HepG2 (cell line): ENCODE data around the gene CPNE4. TPM values are rescaled to one million over a fixed set of nuclear protein-coding genes. Genes with fewer than 3 reads are reported as not detected.

Experiments used
- ATAC-seq: fragments of 200-7000 bp; cut with Tn5 transposase; 3 replicates; pipeline ENCODE4 v1.9.1; 2020; ENCODE audit warnings: mild to moderate bottlenecking, moderate library complexity
- BruUV-seq: library from RNA; stranded (reverse); fragments of 400-500 nt; replicated peaks from 2 replicates; lab custom pipeline; 2021; lab: Mats Ljungman, UMichigan
- CTCF ChIA-PET: fragments of 300-600 bp; formaldehyde crosslinking; extraction: SDS; loops from one replicate; lab custom pipeline; 2021; ENCODE audit warnings: low total read pairs, inconsistent platforms, low intra/inter-chr PET ratio; lab: Yijun Ruan, JAX
- POLR2A ChIA-PET: fragments of 350-600 bp; sonication (Branson Sonifier 250); formaldehyde crosslinking; loops from one replicate; lab custom pipeline; 2020; ENCODE audit warnings: antibody characterized with exemption, inconsistent platforms; lab: Yijun Ruan, JAX
- DNase-seq: peaks from one replicate; pipeline ENCODE4 v3.0.0-alpha.2; 2015; ENCODE audit warnings: low spot score
- FAIRE-seq: peaks from 3 replicates; lab custom pipeline; 2011; peaks lifted over from hg19 to GRCh38; lab: Jason Lieb, UNC
- H2AFZ ChIP-seq: one replicate; pipeline ENCODE4 v1.6.1; 2011; ENCODE audit warnings: low read length, inconsistent platforms
- H3K27ac ChIP-seq: fragments of 300-600 bp; 3 replicates; pipeline ENCODE4 v1.8.0; 2011; ENCODE audit warnings: mixed run types, mild to moderate bottlenecking, mixed read lengths, low read length, inconsistent platforms; ENCODE audit not compliant: insufficient read depth; ENCODE audit errors: extremely low read length
- H3K27me3 ChIP-seq, 2 experiments: fragments of 200-600 bp in 1 of 2; 2 replicates in 1 of 2; 3 replicates in 1 of 2; pipeline versions ENCODE4 v1.6.0 to v1.8.0; 2011; ENCODE audit warnings: low read length in 2 of 2, mild to moderate bottlenecking in 2 of 2, moderate library complexity in 2 of 2, inconsistent platforms in 1 of 2; ENCODE audit not compliant: insufficient read depth in 2 of 2, control insufficient read depth in 1 of 2
- H3K36me3 ChIP-seq, 2 experiments: fragments of 200-600 bp in 1 of 2; replicated peaks in 1 of 2; 2 replicates in 1 of 2; 3 replicates in 1 of 2; pipeline versions ENCODE4 v1.5.1 to v1.8.0; 2011; ENCODE audit warnings: low read length in 2 of 2, inconsistent platforms in 1 of 2; ENCODE audit not compliant: insufficient read depth in 2 of 2, control insufficient read depth in 1 of 2
- H3K4me1 ChIP-seq: 2 replicates; pipeline ENCODE4 v1.5.1; 2012; ENCODE audit warnings: low read length, inconsistent platforms; ENCODE audit not compliant: insufficient read depth
- H3K4me2 ChIP-seq: 2 replicates; pipeline ENCODE4 v1.6.0; 2011; ENCODE audit warnings: low read depth, low read length, inconsistent platforms
- H3K4me3 ChIP-seq, 3 experiments: fragments of 200-600 bp in 1 of 3; sonication (generic), shearing (Covaris generic) in 1 of 3; replicated peaks in 1 of 3; 2 replicates each; pipeline ENCODE4 v1.5.1; 2011 to 2016; ENCODE audit warnings: low read length in 3 of 3, inconsistent platforms in 2 of 3, low read depth in 2 of 3, mild to moderate bottlenecking in 2 of 3, control low read depth in 1 of 3, mixed read lengths in 1 of 3; ENCODE audit not compliant: insufficient read depth in 1 of 3
- H3K79me2 ChIP-seq: one replicate; pipeline ENCODE4 v1.6.1; 2011; ENCODE audit warnings: low read length, inconsistent platforms; ENCODE audit not compliant: insufficient read depth
- H3K9ac ChIP-seq: 2 replicates; pipeline ENCODE4 v1.6.0; 2011; ENCODE audit warnings: mild to moderate bottlenecking, low read depth, low read length, inconsistent platforms; ENCODE audit not compliant: insufficient read depth
- H3K9me3 ChIP-seq: 2 replicates; pipeline ENCODE4 v1.5.1; 2012; ENCODE audit warnings: mild to moderate bottlenecking, low read length
- H4K20me1 ChIP-seq: 2 replicates; pipeline ENCODE4 v1.6.0; 2011; ENCODE audit warnings: inconsistent platforms, mild to moderate bottlenecking, low read length, moderate library complexity; ENCODE audit not compliant: insufficient read depth
- BCL6 ChIP-seq: IDR thresholded peaks from 2 replicates; pipeline ENCODE4 v1.6.1; 2016; ENCODE audit warnings: missing genetic modification reagents, missing compliant biosample characterization
- RBAK ChIP-seq: sonication (generic); formaldehyde crosslinking; IDR thresholded peaks from 2 replicates; pipeline ENCODE4 v1.5.1; 2020; ENCODE audit warnings: mild to moderate bottlenecking, missing genetic modification reagents
- SIX4 ChIP-seq: sonication (generic); formaldehyde crosslinking; IDR thresholded peaks from 2 replicates; pipeline ENCODE4 v1.4.0; 2020; ENCODE audit warnings: missing genetic modification reagents
- SMC3 ChIP-seq: IDR thresholded peaks from 2 replicates; pipeline ENCODE4 v1.6.1; 2011; ENCODE audit warnings: low read length, improper control_type of control experiment
- SOX6 ChIP-seq, 2 experiments: fragments of 450-650 bp in 1 of 2; sonication (generic) in 1 of 2; formaldehyde crosslinking in 1 of 2; IDR thresholded peaks; 2 replicates each; pipeline versions ENCODE4 v1.4.0 to v1.6.1; 2017 to 2020; ENCODE audit warnings: antibody characterized with exemption in 1 of 2, mild to moderate bottlenecking in 1 of 2, missing genetic modification reagents in 1 of 2
- YY1 ChIP-seq: IDR thresholded peaks from 2 replicates; pipeline ENCODE4 v1.6.1; 2011; ENCODE audit warnings: low read length, low read depth, moderate library complexity, mild to moderate bottlenecking; ENCODE audit not compliant: insufficient read depth, insufficient replicate concordance
- ZFP62 ChIP-seq: sonication (generic); formaldehyde crosslinking; IDR thresholded peaks from 2 replicates; pipeline ENCODE4 v1.4.0; 2020; ENCODE audit warnings: missing genetic modification reagents
- ZFX ChIP-seq: sonication (generic); formaldehyde crosslinking; IDR thresholded peaks from 2 replicates; pipeline ENCODE4 v1.4.0; 2020; ENCODE audit warnings: mild to moderate bottlenecking, low read depth, missing genetic modification reagents, moderate library complexity
- ZIK1 ChIP-seq: sonication (generic); formaldehyde crosslinking; IDR thresholded peaks from 2 replicates; pipeline ENCODE4 v1.5.0; 2020; ENCODE audit warnings: mild to moderate bottlenecking, low read depth, missing genetic modification reagents, borderline replicate concordance
- ZNF143 ChIP-seq: sonication (generic); formaldehyde crosslinking; IDR thresholded peaks from 2 replicates; pipeline ENCODE4 v1.4.0; 2020; ENCODE audit warnings: missing genetic modification reagents
- ZNF660 ChIP-seq: sonication (generic); formaldehyde crosslinking; IDR thresholded peaks from 2 replicates; pipeline ENCODE4 v1.5.1; 2020; ENCODE audit warnings: mild to moderate bottlenecking, low read depth, missing genetic modification reagents, borderline replicate concordance
- ZNF672 ChIP-seq: sonication (generic); formaldehyde crosslinking; IDR thresholded peaks from 2 replicates; pipeline ENCODE4 v1.8.1; 2022; ENCODE audit warnings: missing genetic modification reagents
- ZNF878 ChIP-seq: sonication (generic); formaldehyde crosslinking; IDR thresholded peaks from 2 replicates; pipeline ENCODE4 v1.8.1; 2023; ENCODE audit warnings: mild to moderate bottlenecking, missing genetic modification reagents, moderate library complexity
- WGBS: methylation state at CpG from one replicate; pipeline ENCODE4 v1.1.6; 2017; ENCODE audit warnings: low lambda C conversion rate; 5-methylcytosine and 5-hydroxymethylcytosine counted together
- in situ Hi-C: cut with HindIII; loops from 2 replicates; pipeline ENCODE4 v1.10.0; 2017; ENCODE audit warnings: low pct_unique_long_range_greater_than_20kb; ENCODE audit not compliant: extremely low pct_ligation_motif_present
- intact Hi-C: fragments of 100-400 bp; cut with micrococcal nuclease; formaldehyde crosslinking; loops from one replicate; pipeline ENCODE4 v1.10.0; 2022; ENCODE audit not compliant: unreplicated experiment
- polyA plus RNA-seq, 8 experiments: library from polyadenylated mRNA; depleted of rRNA in 3 of 8; stranded (reverse) in 7 of 8; unstranded in 1 of 8; fragments of >200 nt; fragmentation: Illumina TruSeq in 4 of 8; extraction: Trizol in 4 of 8; gene quantifications; 2 replicates each; pipeline versions ENCODE4 v1.2.1 to v1.2.3, GENCODE V29; 2011 to 2016; ENCODE audit warnings: low read depth in 4 of 8, missing spikeins in 1 of 8, mixed read lengths in 1 of 8; ENCODE audit not compliant: insufficient read depth in 1 of 8
- total RNA-seq, 5 experiments: library from RNA; depleted of rRNA; stranded (reverse); fragments of >200 nt; fragmentation: Illumina TruSeq; extraction: Trizol; gene quantifications; 2 replicates each; pipeline ENCODE4 v1.2.3, GENCODE V29; 2016; ENCODE audit warnings: low read depth in 1 of 5
- TF ChIP-seq, protein P1 (sequence below): sonication (generic); formaldehyde crosslinking; IDR thresholded peaks from 2 replicates; pipeline ENCODE4 v1.8.1; 2023; ENCODE audit warnings: missing genetic modification reagents, inconsistent platforms, borderline replicate concordance
- TF ChIP-seq, protein P2 (sequence below): IDR thresholded peaks from 2 replicates; pipeline ENCODE4 v1.6.1; 2016; ENCODE audit warnings: low read depth, missing genetic modification reagents, missing compliant biosample characterization
- TF ChIP-seq, protein P3 (sequence below): sonication (generic); formaldehyde crosslinking; IDR thresholded peaks from 2 replicates; pipeline ENCODE4 v1.5.0; 2020; ENCODE audit warnings: mild to moderate bottlenecking, missing genetic modification reagents

Gene CPNE4
- total and polyA plus RNA-seq, 2 of the 13 experiments (the other 11 are each of a cell fraction or from before 2014, with no cell fraction given), result not detected

DNA sequence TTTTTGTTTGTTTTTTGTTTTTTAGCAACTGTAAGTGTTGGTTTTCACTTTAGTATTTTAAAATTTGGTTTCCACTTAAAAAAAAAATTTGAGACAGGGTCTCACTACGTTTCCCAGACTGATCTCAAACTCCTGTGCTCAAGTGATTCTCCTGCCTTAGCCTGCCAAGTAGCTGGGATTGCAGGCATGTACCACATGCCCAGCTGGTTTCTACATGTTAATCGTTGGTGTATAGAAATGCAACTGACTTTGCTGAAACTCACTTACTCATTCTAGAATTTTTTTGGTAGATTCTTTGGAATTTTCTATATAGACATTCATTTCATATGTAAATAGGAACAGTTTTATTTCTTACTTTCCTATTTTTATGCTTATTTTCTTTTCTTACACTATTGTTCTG is 287.3 kb downstream of the CPNE4 start:
- Histone ChIP-seq H3K79me2 (no peaks in the 10 kb centered on the region), H4K20me1 (no peaks in the 10 kb centered on the region), H3K9ac (no peak overlapping the region), H3K9me3 (no peaks in the 10 kb centered on the region), H2AFZ (no peak overlapping the region), H3K4me1 (no peaks in the 10 kb centered on the region), H3K27me3 (no peaks in the 10 kb centered on the region), H3K4me2 (no peak overlapping the region), H3K4me3 (no peak overlapping the region), H3K36me3 (no peaks in the 10 kb centered on the region), H3K27ac (no peak overlapping the region)
- ChIA-PET POLR2A (no interaction called here), CTCF (no interaction called here)
- no peak for FAIRE-seq
- BruUV-seq, result no TSS peak
- WGBS, result 2% methylated on average over 2 of the region's 2 CpGs
- intact Hi-C loops (no loop called here), in situ Hi-C loops (no loop called here)
- no peak for ATAC-seq
- DNase-seq, result no peak
- no peak for TF ChIP-seq SOX6 (IDR thresholded peaks at IDR 0.05)
- TF ChIP-seq SOX6 (CRISPR knock-in tag; IDR thresholded peaks at IDR 0.05), result no peak
- TF ChIP-seq ZFX, result no peak
- TF ChIP-seq YY1, result no peak
- TF ChIP-seq ZNF672 (CRISPR knock-in tag), result no peak
- no peak for TF ChIP-seq ZIK1 (CRISPR knock-in tag)
- TF ChIP-seq BCL6 (CRISPR knock-in tag), result no peak
- no peak for TF ChIP-seq SMC3
- no peak for TF ChIP-seq RBAK (CRISPR knock-in tag)
- no peak for TF ChIP-seq SIX4
- TF ChIP-seq, protein P1, sequence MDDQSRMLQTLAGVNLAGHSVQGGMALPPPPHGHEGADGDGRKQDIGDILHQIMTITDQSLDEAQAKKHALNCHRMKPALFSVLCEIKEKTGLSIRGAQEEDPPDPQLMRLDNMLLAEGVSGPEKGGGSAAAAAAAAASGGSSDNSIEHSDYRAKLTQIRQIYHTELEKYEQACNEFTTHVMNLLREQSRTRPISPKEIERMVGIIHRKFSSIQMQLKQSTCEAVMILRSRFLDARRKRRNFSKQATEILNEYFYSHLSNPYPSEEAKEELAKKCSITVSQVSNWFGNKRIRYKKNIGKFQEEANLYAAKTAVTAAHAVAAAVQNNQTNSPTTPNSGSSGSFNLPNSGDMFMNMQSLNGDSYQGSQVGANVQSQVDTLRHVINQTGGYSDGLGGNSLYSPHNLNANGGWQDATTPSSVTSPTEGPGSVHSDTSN (CRISPR knock-in tag), result no peak
- TF ChIP-seq ZFP62 (CRISPR knock-in tag), result no peak
- TF ChIP-seq ZNF878, result no peak
- TF ChIP-seq, protein P2, sequence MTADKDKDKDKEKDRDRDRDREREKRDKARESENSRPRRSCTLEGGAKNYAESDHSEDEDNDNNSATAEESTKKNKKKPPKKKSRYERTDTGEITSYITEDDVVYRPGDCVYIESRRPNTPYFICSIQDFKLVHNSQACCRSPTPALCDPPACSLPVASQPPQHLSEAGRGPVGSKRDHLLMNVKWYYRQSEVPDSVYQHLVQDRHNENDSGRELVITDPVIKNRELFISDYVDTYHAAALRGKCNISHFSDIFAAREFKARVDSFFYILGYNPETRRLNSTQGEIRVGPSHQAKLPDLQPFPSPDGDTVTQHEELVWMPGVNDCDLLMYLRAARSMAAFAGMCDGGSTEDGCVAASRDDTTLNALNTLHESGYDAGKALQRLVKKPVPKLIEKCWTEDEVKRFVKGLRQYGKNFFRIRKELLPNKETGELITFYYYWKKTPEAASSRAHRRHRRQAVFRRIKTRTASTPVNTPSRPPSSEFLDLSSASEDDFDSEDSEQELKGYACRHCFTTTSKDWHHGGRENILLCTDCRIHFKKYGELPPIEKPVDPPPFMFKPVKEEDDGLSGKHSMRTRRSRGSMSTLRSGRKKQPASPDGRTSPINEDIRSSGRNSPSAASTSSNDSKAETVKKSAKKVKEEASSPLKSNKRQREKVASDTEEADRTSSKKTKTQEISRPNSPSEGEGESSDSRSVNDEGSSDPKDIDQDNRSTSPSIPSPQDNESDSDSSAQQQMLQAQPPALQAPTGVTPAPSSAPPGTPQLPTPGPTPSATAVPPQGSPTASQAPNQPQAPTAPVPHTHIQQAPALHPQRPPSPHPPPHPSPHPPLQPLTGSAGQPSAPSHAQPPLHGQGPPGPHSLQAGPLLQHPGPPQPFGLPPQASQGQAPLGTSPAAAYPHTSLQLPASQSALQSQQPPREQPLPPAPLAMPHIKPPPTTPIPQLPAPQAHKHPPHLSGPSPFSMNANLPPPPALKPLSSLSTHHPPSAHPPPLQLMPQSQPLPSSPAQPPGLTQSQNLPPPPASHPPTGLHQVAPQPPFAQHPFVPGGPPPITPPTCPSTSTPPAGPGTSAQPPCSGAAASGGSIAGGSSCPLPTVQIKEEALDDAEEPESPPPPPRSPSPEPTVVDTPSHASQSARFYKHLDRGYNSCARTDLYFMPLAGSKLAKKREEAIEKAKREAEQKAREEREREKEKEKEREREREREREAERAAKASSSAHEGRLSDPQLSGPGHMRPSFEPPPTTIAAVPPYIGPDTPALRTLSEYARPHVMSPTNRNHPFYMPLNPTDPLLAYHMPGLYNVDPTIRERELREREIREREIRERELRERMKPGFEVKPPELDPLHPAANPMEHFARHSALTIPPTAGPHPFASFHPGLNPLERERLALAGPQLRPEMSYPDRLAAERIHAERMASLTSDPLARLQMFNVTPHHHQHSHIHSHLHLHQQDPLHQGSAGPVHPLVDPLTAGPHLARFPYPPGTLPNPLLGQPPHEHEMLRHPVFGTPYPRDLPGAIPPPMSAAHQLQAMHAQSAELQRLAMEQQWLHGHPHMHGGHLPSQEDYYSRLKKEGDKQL (CRISPR knock-in tag), result no peak
- TF ChIP-seq ZNF143 (CRISPR knock-in tag), result no peak
- TF ChIP-seq, protein P3, sequence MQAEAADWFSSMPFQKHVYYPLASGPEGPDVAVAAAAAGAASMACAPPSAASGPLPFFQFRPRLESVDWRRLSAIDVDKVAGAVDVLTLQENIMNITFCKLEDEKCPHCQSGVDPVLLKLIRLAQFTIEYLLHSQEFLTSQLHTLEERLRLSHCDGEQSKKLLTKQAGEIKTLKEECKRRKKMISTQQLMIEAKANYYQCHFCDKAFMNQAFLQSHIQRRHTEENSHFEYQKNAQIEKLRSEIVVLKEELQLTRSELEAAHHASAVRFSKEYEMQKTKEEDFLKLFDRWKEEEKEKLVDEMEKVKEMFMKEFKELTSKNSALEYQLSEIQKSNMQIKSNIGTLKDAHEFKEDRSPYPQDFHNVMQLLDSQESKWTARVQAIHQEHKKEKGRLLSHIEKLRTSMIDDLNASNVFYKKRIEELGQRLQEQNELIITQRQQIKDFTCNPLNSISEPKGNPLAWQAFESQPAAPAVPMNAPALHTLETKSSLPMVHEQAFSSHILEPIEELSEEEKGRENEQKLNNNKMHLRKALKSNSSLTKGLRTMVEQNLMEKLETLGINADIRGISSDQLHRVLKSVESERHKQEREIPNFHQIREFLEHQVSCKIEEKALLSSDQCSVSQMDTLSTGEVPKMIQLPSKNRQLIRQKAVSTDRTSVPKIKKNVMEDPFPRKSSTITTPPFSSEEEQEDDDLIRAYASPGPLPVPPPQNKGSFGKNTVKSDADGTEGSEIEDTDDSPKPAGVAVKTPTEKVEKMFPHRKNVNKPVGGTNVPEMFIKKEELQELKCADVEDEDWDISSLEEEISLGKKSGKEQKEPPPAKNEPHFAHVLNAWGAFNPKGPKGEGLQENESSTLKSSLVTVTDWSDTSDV, result no peak
- TF ChIP-seq ZNF660 (CRISPR knock-in tag), result no peak
